Omental fat pad (tissue), 4 donors: ENCODE data around the gene UPB1. TPM values are rescaled to one million over a fixed set of nuclear protein-coding genes. Genes with fewer than 3 reads are reported as not detected.

Source experiments
- ATAC-seq: fragments of 150-250 bp; one replicate; pipeline ENCODE4 v1.9.1; 2016; ENCODE audit warnings: mild to moderate bottlenecking, moderate library complexity; ENCODE audit not compliant: low FRiP score
- DNase-seq: peaks from one replicate; pipeline ENCODE4 v3.0.0-alpha.2; 2019; ENCODE audit warnings: low spot score
- CTCF ChIP-seq, 3 donors: fragments of 450-650 bp; IDR thresholded peaks; one replicate each; pipeline ENCODE4 v1.5.1; 2016 to 2017; ENCODE audit warnings: antibody characterized with exemption in 3 of 3, mild to moderate bottlenecking in 3 of 3, moderate library complexity in 2 of 3
- total RNA-seq, 4 donors: library from RNA; depleted of rRNA; stranded (reverse); fragments of >200 nt; gene quantifications; one replicate each; pipeline ENCODE4 v1.1.0, GENCODE V29; 2016

Gene UPB1
- total RNA-seq, 4 donors from 2014 or later, result 0.13 to 1.9 TPM; not detected in 2

DNA sequence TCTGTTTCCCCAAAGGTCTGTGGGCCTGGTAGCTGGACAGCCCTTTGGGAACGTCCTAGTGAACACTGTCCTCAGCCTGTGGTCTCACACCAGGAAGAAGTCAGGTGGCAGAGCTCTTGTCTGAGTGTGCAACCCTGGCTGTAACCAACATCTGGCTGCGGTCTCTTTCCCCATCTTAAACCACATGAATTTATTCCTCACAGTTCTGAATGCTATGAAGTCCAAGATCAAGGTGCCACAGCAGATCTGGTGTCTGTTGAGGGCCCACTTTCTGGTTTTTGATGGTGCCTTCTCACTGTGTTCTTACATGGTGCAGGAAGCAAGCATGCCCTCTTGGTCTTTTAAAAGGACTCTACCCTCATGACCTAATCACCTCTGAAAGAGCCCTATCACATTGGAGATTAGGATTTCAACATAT is 2.7 kb downstream of the UPB1 start:
- no peak for TF ChIP-seq CTCF (IDR thresholded peaks at IDR 0.05)
- DNase-seq, result no peak
- no peak for ATAC-seq

DNA sequence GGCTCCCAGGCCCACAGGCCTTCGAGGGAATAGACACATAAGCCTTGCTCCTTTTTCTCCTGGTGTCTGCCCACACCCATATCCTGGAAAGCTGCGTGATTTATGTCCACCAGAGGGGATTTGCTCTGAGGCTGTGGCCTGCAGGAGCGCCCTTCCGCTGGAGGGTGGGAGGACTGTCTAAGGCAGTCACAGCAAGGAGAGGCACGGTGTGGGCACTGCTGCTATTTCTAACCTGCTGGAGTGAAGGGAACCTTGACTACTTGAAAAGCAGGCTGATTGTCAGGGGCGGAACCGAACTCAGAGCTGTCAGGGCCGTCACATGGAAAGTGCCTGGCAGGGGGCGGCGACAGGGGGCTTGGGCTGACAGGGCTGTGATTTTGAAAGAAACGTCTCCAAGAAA is 3.7 kb downstream of the UPB1 start:
- DNase-seq (no peak), ATAC-seq (no peak)
- TF ChIP-seq CTCF (IDR thresholded peaks at IDR 0.05), result no peak

DNA sequence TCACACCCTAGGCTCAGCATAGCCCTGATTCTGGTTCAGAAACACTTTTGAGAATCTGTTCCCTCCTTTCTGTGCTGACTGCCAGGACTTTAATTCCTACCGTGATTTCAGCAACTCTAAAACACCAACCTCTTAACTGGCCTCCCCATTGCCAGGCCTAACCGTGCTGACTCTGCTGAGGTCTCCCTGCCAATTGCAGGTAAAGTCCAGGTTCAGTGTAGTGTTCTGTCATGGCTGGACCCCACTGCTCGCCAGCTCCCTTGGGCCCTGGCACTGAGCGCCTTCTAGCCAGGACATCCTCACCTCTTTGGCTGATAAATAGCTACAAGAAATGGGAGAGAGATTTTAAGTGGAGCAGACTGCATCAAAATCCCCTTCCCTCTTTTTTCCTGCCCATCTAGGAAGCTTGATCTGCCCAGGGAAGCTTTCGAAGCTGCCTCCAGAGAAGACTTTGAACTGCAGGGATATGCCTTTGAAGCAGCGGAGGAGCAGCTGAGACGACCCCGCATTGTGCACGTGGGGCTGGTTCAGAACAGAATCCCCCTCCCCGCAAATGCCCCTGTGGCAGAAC is 4.7 kb downstream of the UPB1 start:
- no peak for DNase-seq
- no peak for ATAC-seq
- no peak for TF ChIP-seq CTCF (IDR thresholded peaks at IDR 0.05)

DNA sequence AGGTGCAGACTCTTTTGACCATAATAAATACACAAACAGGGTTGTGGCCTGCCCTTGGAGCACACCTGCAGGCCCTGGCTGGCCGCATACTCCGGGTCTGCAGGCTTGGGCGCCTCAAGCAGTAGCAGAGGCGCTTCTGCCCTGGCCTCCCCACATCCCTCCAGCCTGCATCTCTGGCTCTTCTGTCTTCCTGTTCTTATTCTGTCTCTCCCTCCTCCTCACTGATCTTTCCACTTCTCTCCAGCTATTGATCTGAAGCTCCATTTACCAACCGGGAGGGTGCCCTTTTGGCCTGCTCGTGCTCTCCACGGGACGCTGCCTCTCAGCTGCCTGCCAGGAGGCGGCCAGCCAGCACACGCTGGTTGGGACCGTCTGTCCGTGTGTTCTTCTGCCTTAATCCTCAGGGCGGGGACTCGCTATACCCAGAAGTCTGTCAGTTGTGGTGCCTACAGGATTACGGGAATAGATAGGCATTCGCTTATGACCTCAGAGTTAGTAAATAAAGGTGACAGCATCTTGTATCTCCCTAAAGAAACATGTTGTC is 5.2 kb downstream of the UPB1 start:
- no peak for TF ChIP-seq CTCF (IDR thresholded peaks at IDR 0.05)
- ATAC-seq, result no peak

DNA sequence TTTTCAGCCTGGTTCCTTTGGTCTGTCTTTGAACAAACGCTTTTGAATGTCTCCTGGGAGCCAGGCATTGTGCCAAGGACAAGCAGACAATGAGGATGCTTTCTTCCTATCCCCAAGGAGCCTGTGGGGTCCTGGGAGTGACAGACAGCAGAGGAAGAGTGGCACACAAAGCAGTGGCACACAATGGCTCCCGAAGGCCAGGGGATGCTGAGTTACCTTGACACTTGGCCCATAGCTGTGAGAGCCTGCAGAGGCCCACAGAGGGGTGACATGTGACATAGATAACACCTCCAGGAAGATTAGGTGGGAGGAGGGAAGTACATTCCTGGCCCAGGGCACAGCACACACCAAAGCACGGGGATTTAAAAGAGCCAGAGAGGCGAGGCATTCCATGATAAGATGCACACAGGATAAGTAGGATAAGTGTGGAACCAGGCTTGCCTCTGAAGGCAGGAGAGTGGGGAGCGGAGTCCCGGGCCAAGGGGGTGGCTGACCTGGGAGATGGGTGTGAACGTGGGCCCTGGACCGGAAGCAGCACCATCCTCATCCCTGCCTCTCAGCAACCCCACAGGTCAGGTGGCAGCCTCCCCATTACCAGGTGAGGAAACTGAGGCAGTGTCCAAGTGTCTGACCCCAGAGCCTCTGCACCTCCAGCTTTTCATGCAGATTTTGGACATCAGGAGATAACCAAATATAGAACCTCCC is 6.3 kb downstream of the UPB1 start:
- ATAC-seq (no peak), DNase-seq (no peak)
- no peak for TF ChIP-seq CTCF (IDR thresholded peaks at IDR 0.05)

More for the DNA sequence above, 5.2 kb downstream of the UPB1 start:
- no peak for DNase-seq

GRCh38 chr22:24502034-24502433 is 6.9 kb downstream of the UPB1 start:
- TF ChIP-seq CTCF (IDR thresholded peaks at IDR 0.05), result no peak
- ATAC-seq (no peak), DNase-seq (no peak)

DNA sequence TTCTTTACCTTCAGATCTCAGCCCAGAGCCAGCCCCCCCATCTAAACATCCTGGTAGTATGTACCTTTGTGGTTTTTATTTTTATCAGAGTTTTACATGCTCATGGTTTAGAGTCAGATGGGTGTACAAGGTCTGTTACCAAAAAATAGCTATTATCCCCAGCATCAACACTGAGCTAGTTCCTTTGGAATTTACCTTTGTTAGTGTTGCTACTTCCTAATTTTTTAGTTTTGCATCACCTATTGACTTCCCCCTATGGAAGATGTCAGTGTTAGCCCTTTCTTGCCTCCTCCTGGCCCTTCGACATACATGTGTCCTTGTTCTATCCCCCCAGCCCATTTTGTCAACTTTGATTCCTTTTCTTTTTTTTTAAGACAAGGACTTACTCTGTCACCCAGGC is 7.4 kb downstream of the UPB1 start:
- TF ChIP-seq CTCF (IDR thresholded peaks at IDR 0.05), result no peak
- ATAC-seq (no peak), DNase-seq (no peak)
